Activated B cell treated with CpG ODN at 0.5 μM for 24 hours (primary cell): ENCODE measurements around the gene PDP2. TPM values are rescaled to one million over a fixed set of nuclear protein-coding genes. Genes with fewer than 3 reads are reported as not detected.

Experiments
- ATAC-seq: fragments of 200-7000 bp; cut with Tn5 transposase; one replicate; pipeline ENCODE4 v1.10.0; 2021; ENCODE audit warnings: low read depth, mild to moderate bottlenecking, moderate library complexity
- CTCF ChIA-PET: fragments of 350-600 bp; sonication (Branson Sonifier 250); formaldehyde crosslinking; loops from one replicate; lab custom pipeline; 2021; ENCODE audit warnings: antibody characterized with exemption; lab: Charles Lee
- POLR2A ChIA-PET: fragments of 350-600 bp; sonication (Branson Sonifier 250); formaldehyde crosslinking; loops from one replicate; lab custom pipeline; 2021; ENCODE audit warnings: antibody characterized with exemption; lab: Charles Lee
- DNase-seq: peaks from one replicate; pipeline ENCODE4 v3.0.0; 2022
- H3K27ac Mint-ChIP-seq: one replicate; pipeline ENCODE4 v1.8.0; 2020; ENCODE audit warnings: mixed read lengths
- H3K27me3 Mint-ChIP-seq: one replicate; pipeline ENCODE4 v1.8.0; 2021; ENCODE audit warnings: mixed read lengths
- H3K36me3 Mint-ChIP-seq: one replicate; pipeline ENCODE4 v1.8.0; 2021; ENCODE audit warnings: low read depth, mixed read lengths
- H3K4me1 Mint-ChIP-seq: one replicate; pipeline ENCODE4 v1.8.0; 2021; ENCODE audit warnings: mixed read lengths
- H3K4me3 Mint-ChIP-seq: one replicate; pipeline ENCODE4 v1.8.0; 2020; ENCODE audit warnings: mild to moderate bottlenecking, mixed read lengths
- H3K9me3 Mint-ChIP-seq: one replicate; pipeline ENCODE4 v1.8.0; 2020; ENCODE audit warnings: mixed read lengths
- intact Hi-C: fragments of 100-400 bp; cut with micrococcal nuclease; formaldehyde crosslinking; loops from one replicate; pipeline ENCODE4 v1.15.1; 2024
- total RNA-seq: library from RNA; stranded (reverse); gene quantifications from 2 replicates; pipeline ENCODE4 v1.2.3, GENCODE V29; 2022
- TF ChIP-seq, protein P1 (sequence below): fragments of 200-600 bp; IDR thresholded peaks from one replicate; pipeline ENCODE4 v1.8.0; 2022; ENCODE audit warnings: antibody characterized with exemption, mild to moderate bottlenecking

Gene PDP2
- total RNA-seq, 1 donor from 2014 or later, result 13.2 TPM

DNA sequence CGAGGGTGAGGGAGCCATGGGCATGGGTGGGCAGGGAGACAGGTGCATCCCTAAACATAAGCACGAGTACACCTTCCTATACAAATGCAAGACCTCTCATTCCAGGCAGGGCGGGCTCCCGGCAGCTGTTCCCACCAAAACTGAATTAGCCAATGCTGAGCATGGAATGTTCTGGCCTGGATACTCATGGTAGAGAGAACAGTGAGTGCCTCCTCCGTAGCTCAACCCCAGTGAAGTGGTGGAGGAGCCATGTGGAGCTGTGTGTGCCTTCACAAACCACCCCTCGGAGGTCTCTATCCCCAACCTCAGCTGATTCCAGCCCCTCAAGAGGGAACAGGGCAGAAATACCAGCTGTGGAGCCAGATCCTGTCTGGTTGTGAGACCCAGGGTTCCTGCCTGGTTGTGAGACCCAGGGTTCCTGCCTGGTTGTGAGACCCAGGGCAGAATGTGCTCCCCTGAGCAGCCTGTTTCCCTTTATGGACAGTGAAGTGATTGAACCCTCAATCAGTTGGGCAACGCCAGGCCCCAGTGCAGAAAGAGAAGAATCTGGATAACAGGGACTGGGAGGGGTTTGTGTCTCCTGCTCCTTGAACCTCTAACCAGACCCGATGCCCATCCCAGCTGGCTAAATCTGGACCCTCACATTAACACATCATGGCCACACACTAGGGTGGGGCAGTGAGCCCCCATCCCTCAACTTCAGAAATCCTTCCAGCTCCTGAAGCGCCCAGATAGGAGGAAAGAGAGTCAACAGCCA, 40.8 kb downstream of the PDP2 start:
- Mint-ChIP-seq H3K27me3 (peaks cover 34% of the 10 kb centered on the region), H3K27ac (no peak overlapping the region), H3K4me1 (peaks cover 9% of the 10 kb centered on the region), H3K36me3 (no peaks in the 10 kb centered on the region), H3K4me3 (no peak overlapping the region), H3K9me3 (no peaks in the 10 kb centered on the region)
- intact Hi-C loops, result no loop called here
- TF ChIP-seq, protein P1, sequence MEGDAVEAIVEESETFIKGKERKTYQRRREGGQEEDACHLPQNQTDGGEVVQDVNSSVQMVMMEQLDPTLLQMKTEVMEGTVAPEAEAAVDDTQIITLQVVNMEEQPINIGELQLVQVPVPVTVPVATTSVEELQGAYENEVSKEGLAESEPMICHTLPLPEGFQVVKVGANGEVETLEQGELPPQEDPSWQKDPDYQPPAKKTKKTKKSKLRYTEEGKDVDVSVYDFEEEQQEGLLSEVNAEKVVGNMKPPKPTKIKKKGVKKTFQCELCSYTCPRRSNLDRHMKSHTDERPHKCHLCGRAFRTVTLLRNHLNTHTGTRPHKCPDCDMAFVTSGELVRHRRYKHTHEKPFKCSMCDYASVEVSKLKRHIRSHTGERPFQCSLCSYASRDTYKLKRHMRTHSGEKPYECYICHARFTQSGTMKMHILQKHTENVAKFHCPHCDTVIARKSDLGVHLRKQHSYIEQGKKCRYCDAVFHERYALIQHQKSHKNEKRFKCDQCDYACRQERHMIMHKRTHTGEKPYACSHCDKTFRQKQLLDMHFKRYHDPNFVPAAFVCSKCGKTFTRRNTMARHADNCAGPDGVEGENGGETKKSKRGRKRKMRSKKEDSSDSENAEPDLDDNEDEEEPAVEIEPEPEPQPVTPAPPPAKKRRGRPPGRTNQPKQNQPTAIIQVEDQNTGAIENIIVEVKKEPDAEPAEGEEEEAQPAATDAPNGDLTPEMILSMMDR, result no peak
- no peak for ATAC-seq
- ChIA-PET CTCF (no interaction called here), POLR2A (no interaction called here)
- no peak for DNase-seq

DNA sequence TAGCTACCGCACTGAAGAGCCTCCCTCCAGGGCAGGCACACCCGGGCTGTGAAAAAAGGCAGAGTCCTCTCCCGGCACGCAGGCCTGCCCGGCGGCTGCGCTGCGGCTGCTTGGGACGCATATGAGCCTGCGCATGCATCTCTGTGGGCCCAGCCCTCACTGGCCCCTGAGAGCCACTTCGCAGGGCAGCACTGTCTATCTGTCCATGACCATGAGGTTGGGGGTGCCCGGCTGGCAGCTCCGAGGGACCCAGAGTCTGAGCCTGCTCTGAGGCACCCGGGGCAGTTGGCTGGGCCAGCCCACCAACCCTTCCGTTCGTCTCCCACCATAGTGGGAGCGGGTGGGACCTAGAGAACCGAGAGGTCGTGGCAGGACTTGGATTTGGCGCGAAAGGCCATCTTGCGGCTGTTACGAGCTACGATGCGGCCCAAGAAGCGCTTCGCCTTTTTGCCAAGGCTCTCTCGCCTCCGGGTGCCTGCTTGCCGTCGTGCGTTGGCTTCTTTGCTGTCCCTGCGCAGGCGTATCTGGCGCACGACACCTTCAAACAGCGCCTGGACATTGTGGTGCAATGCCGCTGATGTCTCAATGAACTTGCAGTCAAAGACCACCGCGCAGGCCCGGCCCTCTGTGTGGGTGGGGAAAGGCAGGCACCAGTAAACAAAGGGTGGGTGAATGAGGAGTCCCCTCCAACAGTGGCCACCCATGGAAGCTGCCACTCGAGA, 41.6 kb downstream of the PDP2 start:
- POLR2A ChIA-PET, result no interaction called here
- H3K4me1 Mint-ChIP-seq, result peaks cover 9% of the 10 kb centered on the region
- no peaks in the 10 kb centered on the region for H3K9me3 Mint-ChIP-seq
- H3K27ac Mint-ChIP-seq, result no peak overlapping the region
- CTCF ChIA-PET, result no interaction called here
- no peaks in the 10 kb centered on the region for H3K36me3 Mint-ChIP-seq
- intact Hi-C loops, result no loop called here
- TF ChIP-seq, protein P1, result no peak
- ATAC-seq (no peak), DNase-seq (no peak)
- peaks cover 36% of the 10 kb centered on the region for H3K27me3 Mint-ChIP-seq
- no peak overlapping the region for H3K4me3 Mint-ChIP-seq

DNA sequence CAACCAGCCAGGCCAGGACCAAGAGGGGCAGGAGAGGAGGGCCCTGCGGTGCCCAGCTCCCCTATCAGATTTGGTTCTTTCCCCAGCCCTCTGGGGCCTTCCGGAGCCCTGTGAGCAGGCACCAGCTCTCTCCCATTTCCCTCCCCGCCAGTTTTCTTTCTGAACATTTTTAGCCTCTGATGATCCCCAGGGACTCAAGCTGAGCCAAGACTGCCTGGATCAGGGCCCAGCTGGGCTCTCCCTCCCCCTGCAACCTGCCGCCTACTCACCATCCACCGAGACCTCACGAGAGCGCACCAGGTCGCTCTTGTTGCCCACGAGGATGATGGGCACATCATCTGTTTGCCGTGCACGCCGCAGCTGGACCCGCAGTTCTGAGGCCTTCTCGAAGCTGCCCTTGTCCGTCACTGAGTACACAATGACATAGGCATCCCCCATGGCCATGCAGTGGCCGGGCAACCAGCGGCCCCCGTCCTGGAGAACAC, 43.0 kb downstream of the PDP2 start:
- ChIA-PET POLR2A (no interaction called here), CTCF (no interaction called here)
- ATAC-seq (no peak), DNase-seq (no peak)
- intact Hi-C loops, result no loop called here
- TF ChIP-seq, protein P1, result no peak
- Mint-ChIP-seq H3K4me3 (no peak overlapping the region), H3K27me3 (peaks cover 36% of the 10 kb centered on the region), H3K4me1 (peaks cover 9% of the 10 kb centered on the region), H3K36me3 (no peaks in the 10 kb centered on the region), H3K27ac (no peak overlapping the region), H3K9me3 (no peaks in the 10 kb centered on the region)

GRCh38 chr16:66923866-66924265, 43.6 kb downstream of the PDP2 start:
- no peak overlapping the region for H3K4me3 Mint-ChIP-seq

More at GRCh38 chr16:66923866-66924265, 43.6 kb downstream of the PDP2 start:
- DNase-seq, result no peak
- H3K9me3 Mint-ChIP-seq, result no peaks in the 10 kb centered on the region
- ChIA-PET POLR2A (no interaction called here), CTCF (no interaction called here)
- intact Hi-C loops, result no loop called here
- no peak overlapping the region for H3K27ac Mint-ChIP-seq
- TF ChIP-seq, protein P1, result no peak
- H3K4me1 Mint-ChIP-seq, result peaks cover 9% of the 10 kb centered on the region
- no peak for ATAC-seq
- peaks cover 36% of the 10 kb centered on the region for H3K27me3 Mint-ChIP-seq
- no peaks in the 10 kb centered on the region for H3K36me3 Mint-ChIP-seq
